Fibroblast of the aortic adventitia (primary cell): ENCODE results near the gene CHAD. TPM values are rescaled to one million over a fixed set of nuclear protein-coding genes. Genes with fewer than 3 reads are reported as not detected.

Source experiments
- DNase-seq: peaks from one replicate; pipeline ENCODE4 v3.0.0-alpha.2; 2010; ENCODE audit warnings: low read depth
- H3K4me3 ChIP-seq: 2 replicates; pipeline ENCODE4 v1.5.1; 2011; ENCODE audit warnings: low read depth, mild to moderate bottlenecking, control low read depth, low read length, moderate library complexity
- CTCF ChIP-seq: IDR thresholded peaks from 2 replicates; pipeline ENCODE4 v1.5.1; 2011; ENCODE audit warnings: mild to moderate bottlenecking, low read length, control low read depth, inconsistent platforms; ENCODE audit not compliant: insufficient read depth
- total RNA-seq: library from RNA; depleted of rRNA; stranded (reverse); fragments of >200 nt; gene quantifications from 2 replicates; pipeline ENCODE4 v1.2.3, GENCODE V29; 2012; ENCODE audit warnings: low replicate concordance

CHAD gene
- total RNA-seq, 1 donor: not detected

GRCh38 chr17:50414808-50415207, 53.9 kb downstream of the CHAD start:
- no peak for DNase-seq
- TF ChIP-seq CTCF: no peak
- no peak overlapping the region for H3K4me3 ChIP-seq

Other genes starting within 250 kb of the CHAD start
- gene TMEM92, start 194.4 kb downstream of the CHAD start, total RNA-seq: 0.09 TPM in 1 of 2 replicates, not detected in the other
- 16.3 and 33.9 TPM in 2 replicates for gene XYLT2, start 122.8 kb downstream of the CHAD start, total RNA-seq
- gene MRPL27, start 95.7 kb downstream of the CHAD start, total RNA-seq: 64.3 and 77.3 TPM in 2 replicates
- gene EME1, start 95.7 kb downstream of the CHAD start, total RNA-seq: 9.1 TPM in 1 of 2 replicates, not detected in the other
- 60.3 and 126 TPM in 2 replicates for gene LRRC59, start 71.4 kb downstream of the CHAD start, total RNA-seq
- 15.7 and 273 TPM in 2 replicates for gene ACSF2, start 42.7 kb downstream of the CHAD start, total RNA-seq
- gene RSAD1, start 10.0 kb upstream of the CHAD start, total RNA-seq: 25.8 and 35.4 TPM in 2 replicates
- 0.99 and 1.7 TPM in 2 replicates for gene MYCBPAP, start 39.6 kb upstream of the CHAD start, total RNA-seq
- gene EPN3, start 63.9 kb upstream of the CHAD start, total RNA-seq: not detected in 2 replicates
- gene SPATA20, start 78.3 kb upstream of the CHAD start, total RNA-seq: 49.9 and 63.6 TPM in 2 replicates
- 0.41 and 1.8 TPM in 2 replicates for gene CACNA1G, start 91.8 kb upstream of the CHAD start, total RNA-seq
- gene ABCC3, start 166.0 kb upstream of the CHAD start, total RNA-seq: 1.4 and 12.5 TPM in 2 replicates
- gene ANKRD40, start 239.0 kb upstream of the CHAD start, total RNA-seq: 36.1 and 51.6 TPM in 2 replicates